T-cell (primary cell): ENCODE data around the gene PLK5. TPM values are rescaled to one million over a fixed set of nuclear protein-coding genes. Genes with fewer than 3 reads are reported as not detected.

Experiments
- ATAC-seq, 4 experiments: fragments of 200-7000 bp in 3 of 4; fragments of 150-1000 bp in 1 of 4; cut with Tn5 transposase; replicated peaks in 1 of 4; 1 replicate in 3 of 4; 2 replicates in 1 of 4; pipeline ENCODE4 v1.10.0; 2021; ENCODE audit warnings: moderate library complexity in 3 of 4, mild to moderate bottlenecking in 2 of 4, moderate number of reproducible peaks in 1 of 4
- CTCF ChIA-PET, 2 donors: fragments of 300-600 bp; sonication (Branson Sonifier 250); formaldehyde crosslinking; loops; one replicate each; lab custom pipeline; 2022; ENCODE audit warnings: antibody characterized with exemption in 2 of 2; lab: Charles Lee
- POLR2A ChIA-PET, 2 donors: fragments of 300-600 bp; sonication (Branson Sonifier 250); formaldehyde crosslinking; loops; one replicate each; lab custom pipeline; 2022; ENCODE audit warnings: antibody characterized with exemption in 2 of 2; lab: Charles Lee
- DNase-seq, 35 experiments: peaks; one replicate each; pipeline versions ENCODE4 v3.0.0 to v3.0.0-alpha.2; 2013 to 2023
- H3K27ac ChIP-seq: one replicate; pipeline ENCODE4 v1.5.1; 2013; ENCODE audit warnings: low read length
- H3K27me3 ChIP-seq, 2 experiments: replicated peaks in 1 of 2; 1 replicate in 1 of 2; 2 replicates in 1 of 2; pipeline versions ENCODE4 v1.6.1 to v1.7.0; 2013; ENCODE audit warnings: low read length in 1 of 2, mixed read lengths in 1 of 2; ENCODE audit not compliant: control insufficient read depth in 2 of 2, insufficient read depth in 2 of 2; ENCODE audit errors: extremely low read depth in 1 of 2
- H3K36me3 ChIP-seq, 2 donors: 1 replicate in 1 of 2; 2 replicates in 1 of 2; pipeline versions ENCODE4 v1.6.1 to v1.7.0; 2013; ENCODE audit warnings: low read length in 1 of 2; ENCODE audit not compliant: control insufficient read depth in 2 of 2, insufficient read depth in 1 of 2; ENCODE audit errors: extremely low read depth in 1 of 2
- H3K4me1 ChIP-seq, 2 experiments: 1 replicate in 1 of 2; 2 replicates in 1 of 2; pipeline versions ENCODE4 v1.6.1 to v1.7.0; 2013; ENCODE audit warnings: low read length in 2 of 2, mixed read lengths in 1 of 2; ENCODE audit not compliant: insufficient read depth in 2 of 2, control insufficient read depth in 1 of 2; ENCODE audit errors: extremely low read depth in 1 of 2
- H3K4me3 ChIP-seq, 2 donors: 1 replicate in 1 of 2; 2 replicates in 1 of 2; pipeline versions ENCODE4 v1.5.1 to v1.7.0; 2013; ENCODE audit warnings: mild to moderate bottlenecking in 2 of 2, low read length in 1 of 2, moderate library complexity in 1 of 2; ENCODE audit not compliant: control insufficient read depth in 1 of 2; ENCODE audit errors: extremely low read depth in 1 of 2
- H3K9me3 ChIP-seq: 2 replicates; pipeline ENCODE4 v1.7.0; 2013
- H3K27ac Mint-ChIP-seq, 2 donors: one replicate each; pipeline ENCODE4 v1.8.0; 2020 to 2021; ENCODE audit warnings: mild to moderate bottlenecking in 2 of 2, mixed read lengths in 2 of 2
- H3K27me3 Mint-ChIP-seq, 2 donors: one replicate each; pipeline ENCODE4 v1.8.0; 2021 to 2022; ENCODE audit warnings: mixed read lengths in 2 of 2
- H3K36me3 Mint-ChIP-seq: one replicate; pipeline ENCODE4 v1.8.0; 2021; ENCODE audit warnings: mixed read lengths
- H3K4me1 Mint-ChIP-seq, 3 donors: one replicate each; pipeline ENCODE4 v1.8.0; 2020 to 2022; ENCODE audit warnings: mixed read lengths in 3 of 3, mild to moderate bottlenecking in 1 of 3
- H3K4me3 Mint-ChIP-seq, 3 donors: one replicate each; pipeline ENCODE4 v1.8.0; 2020 to 2022; ENCODE audit warnings: mild to moderate bottlenecking in 3 of 3, mixed read lengths in 3 of 3, moderate library complexity in 3 of 3
- H3K9me3 Mint-ChIP-seq, 3 donors: one replicate each; pipeline ENCODE4 v1.8.0; 2020 to 2022; ENCODE audit warnings: mixed read lengths in 3 of 3
- WGBS: methylation state at CpG from one replicate; pipeline ENCODE4 v1.1.5; 2013; ENCODE audit warnings: missing lambda C conversion rate; ENCODE audit not compliant: insufficient coverage; 5-methylcytosine and 5-hydroxymethylcytosine counted together
- total RNA-seq, 35 experiments: library from RNA in 6 of 35; stranded (reverse) in 6 of 35; fragments of 120-200 nt in 1 of 35; gene quantifications; one replicate each; pipeline versions ENCODE4 v1.2.1 to v1.2.4 and lab custom pipeline; 2013 to 2026

Gene PLK5
- total RNA-seq, 5 donors from 2014 or later (not counting 1 experiment from before 2014, with no cell fraction given): not detected

DNA sequence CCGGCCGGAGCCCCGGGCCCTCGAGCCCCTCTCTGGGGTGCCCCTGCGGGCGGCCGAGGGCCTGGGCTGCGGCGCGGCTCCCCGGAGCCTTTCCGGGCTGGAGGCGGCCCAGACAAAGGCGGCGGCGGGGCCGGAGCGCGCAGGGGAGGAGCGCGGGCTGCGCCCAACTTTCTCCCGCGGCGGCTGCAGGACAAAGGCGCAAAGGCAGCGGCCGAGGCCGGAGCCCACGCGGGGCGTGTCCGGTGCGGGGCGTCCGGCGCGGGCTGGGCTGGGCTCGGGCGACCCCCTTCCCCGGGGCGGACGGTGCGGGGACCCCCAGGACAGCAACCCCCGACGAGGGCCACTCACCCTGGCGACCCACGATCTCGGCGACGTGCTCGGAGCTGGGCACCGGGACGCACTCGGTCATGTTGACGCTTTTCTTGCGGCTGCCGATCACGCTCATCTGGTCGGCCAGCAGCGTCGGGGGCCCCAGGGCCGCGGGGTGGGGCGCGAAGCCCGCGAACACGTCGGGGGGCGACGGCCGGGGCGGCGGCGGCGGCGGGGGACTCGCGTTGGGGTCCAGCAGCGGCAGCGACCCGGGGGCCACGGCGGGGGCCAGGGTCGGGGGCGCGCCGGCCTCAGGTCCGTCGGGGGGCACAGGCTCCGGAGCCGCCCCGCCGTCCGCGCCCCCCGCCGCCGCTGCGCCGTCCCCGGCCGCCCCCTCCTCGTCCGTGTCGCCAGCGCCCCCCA lies 43.4 kb downstream of the PLK5 start:
- H3K4me1 Mint-ChIP-seq: peaks cover 0 to 12% (median 2%) of the 10 kb centered on the region in 3 donors
- H3K9me3 Mint-ChIP-seq: no peaks in the 10 kb centered on the region
- H3K27ac ChIP-seq: no peak overlapping the region
- H3K4me3 ChIP-seq: no peak overlapping the region
- peaks cover 3 to 5% of the 10 kb centered on the region in 2 donors for H3K27me3 Mint-ChIP-seq
- no peak for ATAC-seq
- peaks cover 4 to 15% of the 10 kb centered on the region in 2 experiments for H3K4me1 ChIP-seq
- H3K27ac Mint-ChIP-seq: no peak overlapping the region
- H3K9me3 ChIP-seq: no peaks in the 10 kb centered on the region
- 2% methylated on average over 105 of the region's 108 CpGs for WGBS
- no peaks in the 10 kb centered on the region for H3K36me3 ChIP-seq
- CTCF ChIA-PET: no interaction called here
- H3K4me3 Mint-ChIP-seq: peak overlapping the region in 1 of 3 donors; percentile 34
- no peaks in the 10 kb centered on the region for H3K36me3 Mint-ChIP-seq
- DNase-seq: peak in 2 of 35 experiments; percentile 12 to 25
- POLR2A ChIA-PET: no interaction called here
- H3K27me3 ChIP-seq: peaks cover 0 to 20% of the 10 kb centered on the region in 2 experiments

GRCh38 chr19:1567848-1568227 lies 44.0 kb downstream of the PLK5 start:
- no peak for DNase-seq
- no peaks in the 10 kb centered on the region for H3K36me3 Mint-ChIP-seq

DNA sequence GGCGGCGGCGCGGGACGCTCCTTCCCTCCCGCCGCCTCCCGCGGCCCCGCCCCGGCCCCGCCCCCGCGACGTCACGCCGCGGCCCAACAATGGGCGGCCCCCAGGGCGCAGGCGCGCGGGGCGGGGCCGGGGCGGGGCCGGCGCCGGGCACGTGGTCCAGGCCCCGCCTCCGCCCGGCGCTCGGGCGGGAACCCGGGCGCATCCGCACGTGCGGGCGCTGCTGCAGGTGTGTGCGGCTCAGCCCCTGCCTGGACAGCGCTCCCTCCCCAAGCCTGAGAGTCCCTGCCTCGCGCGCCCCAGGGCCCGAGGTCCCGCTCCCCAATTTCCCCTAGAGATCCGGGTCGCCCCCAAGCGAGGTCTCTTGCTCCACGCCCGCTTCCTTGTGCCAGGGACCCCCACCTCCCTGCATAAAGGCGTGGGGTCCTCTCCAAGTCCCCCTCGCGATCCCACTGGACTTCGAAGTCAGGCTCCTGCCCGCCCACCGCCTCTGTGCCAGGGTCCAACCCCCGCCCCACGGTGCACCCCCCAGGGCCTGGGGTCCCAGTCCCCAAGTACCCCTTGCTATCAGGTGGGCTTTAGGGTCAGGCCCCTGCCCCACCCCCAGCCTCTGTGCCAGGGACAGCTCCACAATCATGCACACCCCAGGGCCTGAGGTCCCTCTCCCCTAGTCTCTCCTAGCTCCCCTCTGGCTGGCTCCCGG lies 44.6 kb downstream of the PLK5 start, which contains the start of gene MEX3D:
TSS of gene MEX3D (minus strand) at position 6 of the 700 bp plus-strand sequence. CDS start 267 bp downstream, outside the sequence.
- CTCF ChIA-PET: no interaction called here
- POLR2A ChIA-PET: interaction anchor here in 1 of 2 donors (0.5 kb wide), 1 partner anchor 25 kb away, joined by 3 read pairs; no protein-coding TSS in a partner anchor

More at GRCh38 chr19:1567848-1568227, 44.0 kb downstream of the PLK5 start:
- H3K4me3 ChIP-seq: no peak overlapping the region
- ATAC-seq: peak in 2 of 4 experiments; percentile 1 to 41
- H3K4me3 Mint-ChIP-seq: no peak overlapping the region
- H3K9me3 Mint-ChIP-seq: no peaks in the 10 kb centered on the region
- peaks cover 3 to 5% of the 10 kb centered on the region in 2 donors for H3K27me3 Mint-ChIP-seq
- WGBS: under 1% methylated on average over 62 of the region's 73 CpGs
- H3K9me3 ChIP-seq: no peaks in the 10 kb centered on the region
- no peaks in the 10 kb centered on the region for H3K36me3 ChIP-seq
- H3K27ac Mint-ChIP-seq: no peak overlapping the region
- peaks cover 0 to 12% (median 2%) of the 10 kb centered on the region in 3 donors for H3K4me1 Mint-ChIP-seq
- POLR2A ChIA-PET: no interaction called here
- H3K27ac ChIP-seq: no peak overlapping the region
- H3K4me1 ChIP-seq: peaks cover 4 to 15% of the 10 kb centered on the region in 2 experiments
- peaks cover 0 to 21% of the 10 kb centered on the region in 2 experiments for H3K27me3 ChIP-seq
- CTCF ChIA-PET: no interaction called here

DNA sequence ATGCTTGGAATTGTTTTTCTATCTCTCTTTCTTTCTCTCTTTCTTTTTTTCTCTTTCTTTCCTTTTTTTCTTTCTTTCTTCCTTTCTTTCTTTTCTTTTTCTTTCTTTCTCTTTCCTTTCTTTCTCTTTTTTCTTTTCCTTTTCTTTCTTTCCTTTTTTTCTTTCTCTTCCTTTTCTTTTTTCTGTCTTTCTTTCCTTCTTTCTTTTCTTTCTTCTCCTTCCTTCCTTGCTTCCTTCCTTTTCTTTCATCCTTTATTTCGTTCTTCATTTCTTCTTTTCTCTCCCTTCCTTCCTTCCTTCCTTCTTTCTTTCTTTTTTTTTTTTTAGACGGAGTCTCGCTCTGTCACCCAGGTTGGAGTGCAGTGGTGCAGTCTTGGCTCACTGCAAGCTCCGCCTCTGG lies 46.1 kb downstream of the PLK5 start:
- POLR2A ChIA-PET: no interaction called here
- Histone ChIP-seq H3K36me3 (no peaks in the 10 kb centered on the region), H3K9me3 (no peaks in the 10 kb centered on the region), H3K4me1 (peaks cover 4 to 15% of the 10 kb centered on the region in 2 experiments), H3K27ac (no peak overlapping the region), H3K27me3 (peaks cover 0 to 21% of the 10 kb centered on the region in 2 experiments), H3K4me3 (no peak overlapping the region)
- CTCF ChIA-PET: no interaction called here
- Mint-ChIP-seq H3K4me1 (peaks cover 0 to 12% (median 2%) of the 10 kb centered on the region in 3 donors), H3K27ac (peak overlapping the region in 1 of 2 donors; percentile 15), H3K36me3 (no peaks in the 10 kb centered on the region), H3K27me3 (peaks cover 3 to 5% of the 10 kb centered on the region in 2 donors), H3K9me3 (no peaks in the 10 kb centered on the region), H3K4me3 (peak overlapping the region in 2 of 3 donors; percentile 49 to 60)
- ATAC-seq: no peak
- no CpG with 5 or more reads among the region's 4 CpGs for WGBS
- DNase-seq: no peak

More for the DNA sequence above, 44.6 kb downstream of the PLK5 start, which contains the start of gene MEX3D:
- H3K27ac ChIP-seq: no peak within 1 kb of the TSS
- H3K27me3 ChIP-seq: peaks cover 0 to 21% of the 10 kb centered on the region in 2 experiments
- no peaks in the 10 kb centered on the region for H3K36me3 ChIP-seq
- H3K27ac Mint-ChIP-seq: no peak within 1 kb of the TSS
- peaks cover 4 to 15% of the 10 kb centered on the region in 2 experiments for H3K4me1 ChIP-seq
- H3K4me3 ChIP-seq: peak within 1 kb of the TSS in 1 of 2 donors; percentile 33
- H3K4me1 Mint-ChIP-seq: peaks cover 0 to 12% (median 2%) of the 10 kb centered on the region in 3 donors
- H3K9me3 Mint-ChIP-seq: no peaks in the 10 kb centered on the region
- no peaks in the 10 kb centered on the region for H3K9me3 ChIP-seq
- H3K27me3 Mint-ChIP-seq: peaks cover 3 to 5% of the 10 kb centered on the region in 2 donors
- H3K4me3 Mint-ChIP-seq: peak within 1 kb of the TSS; percentile 28 to 60 (median 51)
- ATAC-seq (peak; percentile 93 to 96 (median 95)), DNase-seq (peak; percentile 60 to 94 (median 77))
- H3K36me3 Mint-ChIP-seq: no peaks in the 10 kb centered on the region
- WGBS: 9% methylated on average over 62 of the region's 63 CpGs

DNA sequence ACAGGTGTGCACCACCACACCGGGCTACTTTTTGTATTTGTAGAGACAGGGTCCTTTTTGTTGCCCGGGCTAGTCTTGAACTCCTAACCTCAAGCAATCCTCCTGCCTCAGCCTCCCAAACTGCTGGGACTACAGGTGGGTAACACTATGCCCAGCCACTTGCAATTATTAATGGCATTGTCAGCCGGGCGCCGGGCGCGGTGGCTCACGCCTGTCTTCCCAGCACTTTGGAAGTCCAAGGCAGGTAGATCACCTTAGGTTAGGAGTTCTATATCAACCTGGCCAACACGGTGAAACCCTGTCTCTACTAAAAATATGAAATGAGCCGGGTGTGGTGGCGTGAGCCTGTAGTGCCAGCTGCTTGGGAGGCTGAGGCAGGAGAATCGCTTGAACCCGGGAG lies 47.0 kb downstream of the PLK5 start:
- Mint-ChIP-seq H3K36me3 (no peaks in the 10 kb centered on the region), H3K27me3 (peaks cover 3 to 5% of the 10 kb centered on the region in 2 donors), H3K4me1 (peaks cover 0 to 12% (median 2%) of the 10 kb centered on the region in 3 donors), H3K27ac (no peak overlapping the region), H3K9me3 (no peaks in the 10 kb centered on the region), H3K4me3 (peak overlapping the region in 1 of 3 donors; percentile 60)
- peaks cover 4 to 15% of the 10 kb centered on the region in 2 experiments for H3K4me1 ChIP-seq
- H3K9me3 ChIP-seq: no peaks in the 10 kb centered on the region
- peaks cover 0 to 21% of the 10 kb centered on the region in 2 experiments for H3K27me3 ChIP-seq
- ChIA-PET POLR2A (no interaction called here), CTCF (no interaction called here)
- H3K4me3 ChIP-seq: no peak overlapping the region
- no peaks in the 10 kb centered on the region for H3K36me3 ChIP-seq
- no peak overlapping the region for H3K27ac ChIP-seq
- ATAC-seq: no peak
- no peak for DNase-seq
- 92% methylated on average over 8 of the region's 13 CpGs for WGBS

- ATAC-seq (no peak), DNase-seq (no peak)
- peaks cover 0 to 21% of the 10 kb centered on the region in 2 experiments for H3K27me3 ChIP-seq
- H3K36me3 ChIP-seq: peaks cover 2 to 3% of the 10 kb centered on the region in 2 donors
- Mint-ChIP-seq H3K9me3 (no peaks in the 10 kb centered on the region), H3K27me3 (peaks cover 3 to 5% of the 10 kb centered on the region in 2 donors), H3K4me1 (peaks cover 0 to 15% (median 2%) of the 10 kb centered on the region in 3 donors), H3K36me3 (no peaks in the 10 kb centered on the region), H3K27ac (no peak overlapping the region), H3K4me3 (no peak overlapping the region)
- no peaks in the 10 kb centered on the region for H3K9me3 ChIP-seq
- ChIA-PET CTCF (no interaction called here), POLR2A (no interaction called here)
- 90% methylated on average over 10 of the region's 12 CpGs for WGBS
- no peak overlapping the region for H3K4me3 ChIP-seq
- H3K27ac ChIP-seq: no peak overlapping the region
- peaks cover 4 to 15% of the 10 kb centered on the region in 2 experiments for H3K4me1 ChIP-seq
Measured at GRCh38 chr19:1571358-1571757, 47.5 kb downstream of the PLK5 start.
